VCaP (cell line): ENCODE measurements around the gene SYNM.
"Not testable (repeated sequence)": the region's sequence is repeated elsewhere in the genome, so short reads cannot be mapped to it uniquely, and the experiment has no call there.

Experiments used
- H3K27ac ChIP-seq: fragments of 450-650 bp; 2 replicates; pipeline ENCODE4 v1.5.1; 2017
- CTCF ChIP-seq: fragments of 450-650 bp; conservative IDR thresholded peaks from 2 replicates; pipeline ENCODE4 v1.5.1; 2017; ENCODE audit warnings: mild to moderate bottlenecking, moderate library complexity

The SYNM gene

GRCh38 chr15:99104788-99105513 is at the start of gene SYNM:
Gene SYNM (plus strand): TSS chr15:99105080. CDS start chr15:99105200, 120 bp downstream.
- peak within 1 kb of the TSS; percentile 90 for H3K27ac ChIP-seq
- peak; percentile 99 for TF ChIP-seq CTCF

GRCh38 chr15:99055555-99056134 is 49.2 kb upstream of the SYNM start:
- TF ChIP-seq CTCF: no peak
- no peak overlapping the region for H3K27ac ChIP-seq

GRCh38 chr15:99057020-99057419 is 47.9 kb upstream of the SYNM start:
- H3K27ac ChIP-seq: no peak overlapping the region
- TF ChIP-seq CTCF: no peak

GRCh38 chr15:99057697-99058420 is 47.0 kb upstream of the SYNM start:
- H3K27ac ChIP-seq: peak overlapping the region; percentile 86; the same call in 1 of the 2 replicates
- no peak for TF ChIP-seq CTCF

GRCh38 chr15:99058421-99058870 is 46.4 kb upstream of the SYNM start:
- no peak for TF ChIP-seq CTCF
- H3K27ac ChIP-seq: peak overlapping the region; percentile 86; the same call in 1 of the 2 replicates

GRCh38 chr15:99059010-99059981 is 45.6 kb upstream of the SYNM start:
- peak overlapping the region; percentile 86 for H3K27ac ChIP-seq
- TF ChIP-seq CTCF: peak; percentile 94

- H3K27ac ChIP-seq: not testable (repeated sequence)
Measured at GRCh38 chr15:99060186-99060585, 44.7 kb upstream of the SYNM start.
